K562 (cell line): ENCODE measurements around the gene WASF2. TPM values are rescaled to one million over a fixed set of nuclear protein-coding genes. Genes with fewer than 3 reads are reported as not detected.

ENCODE experiments used
- E2F3 ChIP-seq: fragments of 250-450 bp; sonication (Bioruptor Pico); IDR thresholded peaks from 2 replicates; pipeline ENCODE4 v1.4.0; 2020; ENCODE audit warnings: mild to moderate bottlenecking
- LCOR ChIP-seq: sonication (generic); formaldehyde crosslinking; IDR thresholded peaks from 2 replicates; pipeline ENCODE4 v1.8.0; 2022; ENCODE audit warnings: mild to moderate bottlenecking, missing genetic modification reagents
- PHB2 ChIP-seq: fragments of 450-650 bp; IDR thresholded peaks from 2 replicates; pipeline ENCODE4 v1.6.1; 2017; ENCODE audit warnings: low read depth
- PHF21A ChIP-seq: fragments of 450-650 bp; IDR thresholded peaks from 2 replicates; pipeline ENCODE4 v1.6.1; 2017; ENCODE audit warnings: low read depth, borderline replicate concordance
- POLR3A ChIP-seq: IDR thresholded peaks from 2 replicates; pipeline ENCODE4 v1.6.1; 2011; ENCODE audit warnings: borderline replicate concordance, mild to moderate bottlenecking, moderate library complexity; ENCODE audit not compliant: insufficient read length, insufficient read depth; ENCODE audit errors: extremely low read depth
- PTRF ChIP-seq: fragments of 450-650 bp; IDR thresholded peaks from 2 replicates; pipeline ENCODE4 v1.6.1; 2016; ENCODE audit warnings: mild to moderate bottlenecking, missing genetic modification characterization, missing compliant biosample characterization
- SAFB2 ChIP-seq: fragments of 200-400 bp; formaldehyde crosslinking; IDR thresholded peaks from 2 replicates; pipeline ENCODE4 v1.6.1; 2018; ENCODE audit warnings: borderline replicate concordance, low read length, low read depth, moderate library complexity; ENCODE audit not compliant: severe bottlenecking
- SMAD3 ChIP-seq: fragments of 450-650 bp; formaldehyde crosslinking; conservative IDR thresholded peaks from 2 replicates; pipeline ENCODE4 v1.4.0; 2020; ENCODE audit warnings: mild to moderate bottlenecking
- ZNF197 ChIP-seq: fragments of 200-800 bp; sonication (Bioruptor generic); IDR thresholded peaks from 2 replicates; pipeline ENCODE4 v1.6.1; 2016; ENCODE audit warnings: low read depth, missing genetic modification characterization, missing compliant biosample characterization
- ZNF717 ChIP-seq: fragments of 250-450 bp; sonication (Bioruptor Pico); IDR thresholded peaks from 2 replicates; pipeline ENCODE4 v1.5.0; 2021
- ZSCAN29 ChIP-seq: fragments of 450-650 bp; IDR thresholded peaks from 2 replicates; pipeline ENCODE4 v1.6.1; 2017
- polyA plus RNA-seq, 8 experiments: library from polyadenylated mRNA; depleted of rRNA in 4 of 8; stranded (reverse) in 5 of 8; unstranded in 3 of 8; fragments of >200 nt; fragmentation: Nextera tagmentation in 2 of 8; fragmentation: Illumina TruSeq in 1 of 8; extraction: Ambion mirVana in 2 of 8; extraction: Trizol in 1 of 8; gene quantifications; 2 replicates each; pipeline versions ENCODE4 v1.2.1 to v1.2.3, GENCODE V29; 2011 to 2014; ENCODE audit warnings: inconsistent platforms in 1 of 8, missing spikeins in 1 of 8
- total RNA-seq, 7 experiments: library from RNA; depleted of rRNA in 6 of 7; stranded (reverse); fragments of >200 nt in 6 of 7; fragmentation: Illumina TruSeq in 2 of 7; extraction: Trizol in 2 of 7; gene quantifications; 2 replicates each; pipeline versions ENCODE4 v1.2.1 to v1.2.3, GENCODE V29; 2011 to 2021; ENCODE audit warnings: low replicate concordance in 1 of 7
- TF ChIP-seq, protein P1 (sequence below): fragments of 450-650 bp; formaldehyde crosslinking; IDR thresholded peaks from 2 replicates; pipeline ENCODE4 v1.4.0; 2020; ENCODE audit warnings: mild to moderate bottlenecking
- TF ChIP-seq, protein P2 (sequence below), 2 experiments: fragments of 250-450 bp in 1 of 2; fragments of 450-650 bp in 1 of 2; sonication (Bioruptor Pico) in 1 of 2; IDR thresholded peaks; 2 replicates each; pipeline versions ENCODE4 v1.6.1 to v1.8.0; 2016 to 2021; ENCODE audit warnings: mild to moderate bottlenecking in 2 of 2, moderate library complexity in 2 of 2, missing compliant biosample characterization in 1 of 2, missing genetic modification characterization in 1 of 2
- TF ChIP-seq, protein P3 (sequence below), 3 experiments: fragments of 200-800 bp in 1 of 3; fragments of 250-450 bp in 1 of 3; fragments of 450-650 bp in 1 of 3; sonication (Bioruptor Pico) in 1 of 3; sonication (Bioruptor generic) in 1 of 3; formaldehyde crosslinking in 1 of 3; IDR thresholded peaks; 2 replicates each; pipeline versions ENCODE4 v1.6.1 to v1.8.0; 2016 to 2022; ENCODE audit warnings: mild to moderate bottlenecking in 2 of 3, missing genetic modification characterization in 2 of 3, missing compliant biosample characterization in 1 of 3, moderate library complexity in 1 of 3

The WASF2 gene
- total and polyA plus RNA-seq, 9 of the 15 experiments (the other 6 are each of a cell fraction or from before 2014, with no cell fraction given): 8.2 to 163 (median 31.2) TPM

DNA sequence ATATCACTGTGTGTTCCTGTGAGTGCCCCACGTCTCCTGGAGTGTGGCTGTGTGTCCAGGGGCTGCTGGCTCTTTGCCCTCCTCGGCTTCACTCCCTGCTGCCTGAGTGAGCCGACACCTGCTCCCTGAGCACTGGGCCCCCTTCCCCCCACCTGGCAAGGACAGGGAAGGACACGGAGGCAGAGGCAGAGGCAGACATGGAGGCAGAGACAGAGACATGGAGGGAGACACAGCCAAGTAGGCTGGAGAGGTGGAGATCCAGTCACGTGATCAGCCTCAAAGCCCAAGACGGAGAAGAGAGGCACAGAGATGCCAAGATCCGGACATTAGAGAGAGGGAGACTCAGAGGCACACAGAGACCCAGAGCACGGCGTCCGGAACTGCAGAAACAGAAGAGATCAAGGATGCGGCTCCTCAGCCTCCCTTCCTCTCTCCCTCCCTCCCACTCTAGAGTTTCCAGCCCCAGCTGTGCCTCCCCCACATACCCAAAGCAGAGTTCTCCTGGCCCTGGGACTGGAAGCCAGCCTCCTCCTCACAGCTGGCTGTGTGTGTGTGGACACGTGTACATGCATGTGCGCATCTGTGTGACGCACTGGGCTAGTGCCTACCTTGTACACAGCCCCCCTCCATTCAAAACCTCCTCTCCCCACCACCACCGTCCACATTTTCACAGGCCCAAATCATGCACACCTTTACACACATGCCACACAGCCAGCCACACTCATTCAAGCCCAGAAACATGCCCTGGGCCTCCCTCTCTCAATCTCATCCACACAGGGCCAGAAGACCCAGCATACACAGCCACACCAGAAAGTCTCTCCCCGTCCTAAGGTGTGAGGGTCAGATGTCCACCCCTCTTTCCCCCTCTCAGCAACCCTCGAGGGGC, 39.1 kb upstream of the WASF2 start (continued):
- TF ChIP-seq ZNF717 (CRISPR knock-in tag) (no peak), ZNF197 (CRISPR knock-in tag) (no peak), LCOR (CRISPR knock-in tag) (0 out of 2 replicates have a peak, but pooled peaks have one; percentile 44), POLR3A (no peak), SMAD3 (CRISPR knock-in tag) (0 out of 2 replicates have a peak, but pooled peaks have one; percentile 29), ZSCAN29 (0 out of 2 replicates have a peak, but pooled peaks have one; percentile 26), PHB2 (0 out of 2 replicates have a peak, but pooled peaks have one; percentile 9), PHF21A (peak; percentile 69; the same call in 1 of the 2 replicates), PTRF (no peak), SAFB2 (no peak), E2F3 (CRISPR knock-in tag) (no peak)
- TF ChIP-seq, protein P1, sequence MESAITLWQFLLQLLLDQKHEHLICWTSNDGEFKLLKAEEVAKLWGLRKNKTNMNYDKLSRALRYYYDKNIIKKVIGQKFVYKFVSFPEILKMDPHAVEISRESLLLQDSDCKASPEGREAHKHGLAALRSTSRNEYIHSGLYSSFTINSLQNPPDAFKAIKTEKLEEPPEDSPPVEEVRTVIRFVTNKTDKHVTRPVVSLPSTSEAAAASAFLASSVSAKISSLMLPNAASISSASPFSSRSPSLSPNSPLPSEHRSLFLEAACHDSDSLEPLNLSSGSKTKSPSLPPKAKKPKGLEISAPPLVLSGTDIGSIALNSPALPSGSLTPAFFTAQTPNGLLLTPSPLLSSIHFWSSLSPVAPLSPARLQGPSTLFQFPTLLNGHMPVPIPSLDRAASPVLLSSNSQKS (CRISPR knock-in tag): no peak
- TF ChIP-seq, protein P2, sequence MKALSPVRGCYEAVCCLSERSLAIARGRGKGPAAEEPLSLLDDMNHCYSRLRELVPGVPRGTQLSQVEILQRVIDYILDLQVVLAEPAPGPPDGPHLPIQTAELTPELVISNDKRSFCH (CRISPR knock-in tag; IDR thresholded peaks at IDR 0.05): no peak
- TF ChIP-seq, protein P2 (tag; IDR thresholded peaks at IDR 0.05): 0 out of 2 replicates have a peak, but pooled peaks have one; percentile 26
- TF ChIP-seq, protein P3, sequence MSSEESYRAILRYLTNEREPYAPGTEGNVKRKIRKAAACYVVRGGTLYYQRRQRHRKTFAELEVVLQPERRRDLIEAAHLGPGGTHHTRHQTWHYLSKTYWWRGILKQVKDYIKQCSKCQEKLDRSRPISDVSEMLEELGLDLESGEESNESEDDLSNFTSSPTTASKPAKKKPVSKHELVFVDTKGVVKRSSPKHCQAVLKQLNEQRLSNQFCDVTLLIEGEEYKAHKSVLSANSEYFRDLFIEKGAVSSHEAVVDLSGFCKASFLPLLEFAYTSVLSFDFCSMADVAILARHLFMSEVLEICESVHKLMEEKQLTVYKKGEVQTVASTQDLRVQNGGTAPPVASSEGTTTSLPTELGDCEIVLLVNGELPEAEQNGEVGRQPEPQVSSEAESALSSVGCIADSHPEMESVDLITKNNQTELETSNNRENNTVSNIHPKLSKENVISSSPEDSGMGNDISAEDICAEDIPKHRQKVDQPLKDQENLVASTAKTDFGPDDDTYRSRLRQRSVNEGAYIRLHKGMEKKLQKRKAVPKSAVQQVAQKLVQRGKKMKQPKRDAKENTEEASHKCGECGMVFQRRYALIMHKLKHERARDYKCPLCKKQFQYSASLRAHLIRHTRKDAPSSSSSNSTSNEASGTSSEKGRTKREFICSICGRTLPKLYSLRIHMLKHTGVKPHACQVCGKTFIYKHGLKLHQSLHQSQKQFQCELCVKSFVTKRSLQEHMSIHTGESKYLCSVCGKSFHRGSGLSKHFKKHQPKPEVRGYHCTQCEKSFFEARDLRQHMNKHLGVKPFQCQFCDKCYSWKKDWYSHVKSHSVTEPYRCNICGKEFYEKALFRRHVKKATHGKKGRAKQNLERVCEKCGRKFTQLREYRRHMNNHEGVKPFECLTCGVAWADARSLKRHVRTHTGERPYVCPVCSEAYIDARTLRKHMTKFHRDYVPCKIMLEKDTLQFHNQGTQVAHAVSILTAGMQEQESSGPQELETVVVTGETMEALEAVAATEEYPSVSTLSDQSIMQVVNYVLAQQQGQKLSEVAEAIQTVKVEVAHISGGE (CRISPR knock-in tag; IDR thresholded peaks at IDR 0.05): peak in 1 of 3 experiments; percentile 56; a peak in 1 of 6 replicates
